ENCODE measurements around the gene NOC2L. TPM values are rescaled to one million over a fixed set of nuclear protein-coding genes. Genes with fewer than 3 reads are reported as not detected.

The NOC2L gene
- total RNA-seq, 3 donors from 2014 or later = 36.2 to 38.7 (median 38.2) TPM

- H3K4me1 ChIP-seq = peaks cover 18 to 21% of the 10 kb centered on the region in 2 donors
- no peak for DNase-seq (ENCODE audit: low spot score in 2 of 2)
- H3K4me3 ChIP-seq = no peak overlapping the region
- H3K27me3 ChIP-seq = peaks cover 13 to 24% of the 10 kb centered on the region in 2 donors
- H3K36me3 ChIP-seq = peaks cover 6% of the 10 kb centered on the region
- no peak overlapping the region for H3K27ac ChIP-seq
- no peak for TF ChIP-seq POLR2AphosphoS5 (IDR thresholded peaks at IDR 0.05)
- no peak for TF ChIP-seq CTCF (IDR thresholded peaks at IDR 0.05)
- TF ChIP-seq POLR2A (IDR thresholded peaks at IDR 0.05) = no peak
- no peaks in the 10 kb centered on the region for H3K9me3 ChIP-seq
- intact Hi-C loops (cut with DNase I; ENCODE audit: low total_unique reads) = no loop called here
Measured at GRCh38 chr1:945688-946556, 13.1 kb downstream of the NOC2L start.

GRCh38 chr1:944341-945325 is 14.4 kb downstream of the NOC2L start:
- intact Hi-C loops (cut with DNase I; ENCODE audit: low total_unique reads) = no loop called here
- H3K27me3 ChIP-seq = peaks cover 13 to 36% of the 10 kb centered on the region in 2 donors
- H3K36me3 ChIP-seq = peaks cover 6% of the 10 kb centered on the region
- H3K4me3 ChIP-seq = peak overlapping the region in 2 of 3 donors; percentile 15 to 25
- H3K27ac ChIP-seq = peak overlapping the region in 1 of 2 donors; percentile 19
- TF ChIP-seq POLR2A (IDR thresholded peaks at IDR 0.05) (no peak), CTCF (IDR thresholded peaks at IDR 0.05) (no peak), POLR2AphosphoS5 (IDR thresholded peaks at IDR 0.05) (no peak)
- H3K4me1 ChIP-seq = peaks cover 20 to 27% of the 10 kb centered on the region in 2 donors
- H3K9me3 ChIP-seq = no peaks in the 10 kb centered on the region
- DNase-seq (ENCODE audit: low spot score in 2 of 2) = no peak

GRCh38 chr1:943545-944340 is 15.3 kb downstream of the NOC2L start:
- no peak for TF ChIP-seq CTCF (IDR thresholded peaks at IDR 0.05)
- no peak for TF ChIP-seq POLR2A (IDR thresholded peaks at IDR 0.05)
- TF ChIP-seq POLR2AphosphoS5 (IDR thresholded peaks at IDR 0.05) = no peak
- Histone ChIP-seq H3K4me3 (peak overlapping the region in 2 of 3 donors; percentile 15 to 25), H3K4me1 (peaks cover 20 to 27% of the 10 kb centered on the region in 2 donors), H3K36me3 (peaks cover 6% of the 10 kb centered on the region), H3K9me3 (no peaks in the 10 kb centered on the region), H3K27ac (peak overlapping the region in 1 of 2 donors; percentile 25), H3K27me3 (peaks cover 13 to 42% of the 10 kb centered on the region in 2 donors)
- no peak for DNase-seq (ENCODE audit: low spot score in 2 of 2)
- intact Hi-C loops (cut with DNase I; ENCODE audit: low total_unique reads) = no loop called here

GRCh38 chr1:942864-943533 is 16.1 kb downstream of the NOC2L start:
- Histone ChIP-seq H3K9me3 (no peaks in the 10 kb centered on the region), H3K27me3 (peaks cover 13 to 42% of the 10 kb centered on the region in 2 donors), H3K4me3 (peak overlapping the region in 2 of 3 donors; percentile 43 to 70), H3K27ac (peak overlapping the region in 1 of 2 donors; percentile 61), H3K4me1 (peaks cover 20 to 27% of the 10 kb centered on the region in 2 donors), H3K36me3 (peaks cover 6% of the 10 kb centered on the region)
- no peak for DNase-seq (ENCODE audit: low spot score in 2 of 2)
- intact Hi-C loops (cut with DNase I; ENCODE audit: low total_unique reads) = no loop called here
- TF ChIP-seq POLR2AphosphoS5 (IDR thresholded peaks at IDR 0.05) (no peak), POLR2A (IDR thresholded peaks at IDR 0.05) (no peak), CTCF (IDR thresholded peaks at IDR 0.05) (no peak)

Data from breast epithelium (tissue), 4 donors.